Measurements from ENCODE around the gene ADAM12.

Gene ADAM12

GRCh38 chr10:126102636-126103035 is 285.6 kb downstream of the ADAM12 start:
- FAIRE-seq = no peak

- no peak for FAIRE-seq
These were observed 286.5 kb downstream of the ADAM12 start for GRCh38 chr10:126101736-126102135.

GRCh38 chr10:126101325-126101724 is 287.0 kb downstream of the ADAM12 start:
- no peak for FAIRE-seq

- no peak for FAIRE-seq
These were observed 288.9 kb downstream of the ADAM12 start for GRCh38 chr10:126099366-126099765.

GRCh38 chr10:126098226-126098581 is 290.1 kb downstream of the ADAM12 start:
- no peak for FAIRE-seq

GRCh38 chr10:126097558-126098225 is 290.6 kb downstream of the ADAM12 start:
- no peak for FAIRE-seq

GRCh38 chr10:126094537-126094936 is 293.7 kb downstream of the ADAM12 start:
- no peak for FAIRE-seq

GRCh38 chr10:126092366-126093215 is 295.7 kb downstream of the ADAM12 start:
- FAIRE-seq = no peak

- no peak for FAIRE-seq
These were observed 297.2 kb downstream of the ADAM12 start for GRCh38 chr10:126090911-126091728.

- FAIRE-seq = no peak
These were observed 297.8 kb downstream of the ADAM12 start for GRCh38 chr10:126090443-126090842.

- no peak for FAIRE-seq
These were observed 300.3 kb downstream of the ADAM12 start for GRCh38 chr10:126087796-126088505.

- FAIRE-seq = no peak
These were observed 301.1 kb downstream of the ADAM12 start for GRCh38 chr10:126087153-126087680.

GRCh38 chr10:126085806-126086205 is 302.5 kb downstream of the ADAM12 start:
- no peak for FAIRE-seq

GRCh38 chr10:126084369-126084768 is 303.9 kb downstream of the ADAM12 start:
- no peak for FAIRE-seq

GRCh38 chr10:126083009-126083408 is 305.3 kb downstream of the ADAM12 start:
- no peak for FAIRE-seq

- FAIRE-seq = no peak
These were observed 306.3 kb downstream of the ADAM12 start for GRCh38 chr10:126081841-126082466.

- no peak for FAIRE-seq
These were observed 307.3 kb downstream of the ADAM12 start for GRCh38 chr10:126080879-126081411.

GRCh38 chr10:126080291-126080825 is 307.9 kb downstream of the ADAM12 start:
- no peak for FAIRE-seq

- FAIRE-seq = no peak
These were observed 313.3 kb downstream of the ADAM12 start for GRCh38 chr10:126075009-126075408.

- no peak for FAIRE-seq
These were observed 314.0 kb downstream of the ADAM12 start for GRCh38 chr10:126074291-126074690.

- no peak for FAIRE-seq
These were observed 314.7 kb downstream of the ADAM12 start for GRCh38 chr10:126073606-126074005.
